NCI-H446 (cell line): ENCODE data around the gene MAPK14.
"Not testable (repeated sequence)": the region's sequence is repeated elsewhere in the genome, so short reads cannot be mapped to it uniquely, and the experiment has no call there.

Experiments
- DNase-seq, 2 experiments: peaks; one replicate each; lab custom pipeline; 2025; lab: John Stamatoyannopoulos, UW

MAPK14 gene

GRCh38 chr6:36122495-36123269, 95.1 kb downstream of the MAPK14 start:
- DNase-seq = no peak

GRCh38 chr6:36123270-36124139, 95.9 kb downstream of the MAPK14 start:
- peak; percentile 61 to 72 for DNase-seq

GRCh38 chr6:36124346-36124745, 96.7 kb downstream of the MAPK14 start:
- DNase-seq = not testable (repeated sequence)

GRCh38 chr6:36124881-36125280, 97.3 kb downstream of the MAPK14 start:
- no peak for DNase-seq

GRCh38 chr6:36125575-36125974, 98.0 kb downstream of the MAPK14 start:
- DNase-seq = no peak

- no peak for DNase-seq
Measured at GRCh38 chr6:36126121-36126520, 98.5 kb downstream of the MAPK14 start.

- no peak for DNase-seq
Measured at GRCh38 chr6:36126553-36127458, 99.2 kb downstream of the MAPK14 start.

- no peak for DNase-seq
Measured at GRCh38 chr6:36127462-36128016, 99.9 kb downstream of the MAPK14 start.

GRCh38 chr6:36128073-36128472, 100.5 kb downstream of the MAPK14 start:
- no peak for DNase-seq

GRCh38 chr6:36128793-36129192, 101.2 kb downstream of the MAPK14 start:
- DNase-seq = no peak

GRCh38 chr6:36129334-36129733, 101.7 kb downstream of the MAPK14 start:
- not testable (repeated sequence) for DNase-seq

- DNase-seq = no peak
Measured at GRCh38 chr6:36129941-36130666, 102.5 kb downstream of the MAPK14 start, which contains the start of gene MAPK13. Gene MAPK13 (plus strand): TSS chr6:36130513. CDS start chr6:36130583, 70 bp downstream.

- no peak for DNase-seq
Measured at GRCh38 chr6:36130667-36131510, 103.3 kb downstream of the MAPK14 start.

- peak in 1 of 2 experiments; percentile 29 for DNase-seq
Measured at GRCh38 chr6:36131511-36132245, 104.1 kb downstream of the MAPK14 start.

GRCh38 chr6:36132246-36132895, 104.8 kb downstream of the MAPK14 start:
- no peak for DNase-seq

GRCh38 chr6:36133148-36133547, 105.5 kb downstream of the MAPK14 start:
- DNase-seq = no peak

- no peak for DNase-seq
Measured at GRCh38 chr6:36133912-36134311, 106.3 kb downstream of the MAPK14 start.

- DNase-seq = peak in 1 of 2 experiments; percentile 71
Measured at GRCh38 chr6:36135053-36135731, 107.6 kb downstream of the MAPK14 start.
